ENCODE measurements around the gene CCR7.

DNA sequence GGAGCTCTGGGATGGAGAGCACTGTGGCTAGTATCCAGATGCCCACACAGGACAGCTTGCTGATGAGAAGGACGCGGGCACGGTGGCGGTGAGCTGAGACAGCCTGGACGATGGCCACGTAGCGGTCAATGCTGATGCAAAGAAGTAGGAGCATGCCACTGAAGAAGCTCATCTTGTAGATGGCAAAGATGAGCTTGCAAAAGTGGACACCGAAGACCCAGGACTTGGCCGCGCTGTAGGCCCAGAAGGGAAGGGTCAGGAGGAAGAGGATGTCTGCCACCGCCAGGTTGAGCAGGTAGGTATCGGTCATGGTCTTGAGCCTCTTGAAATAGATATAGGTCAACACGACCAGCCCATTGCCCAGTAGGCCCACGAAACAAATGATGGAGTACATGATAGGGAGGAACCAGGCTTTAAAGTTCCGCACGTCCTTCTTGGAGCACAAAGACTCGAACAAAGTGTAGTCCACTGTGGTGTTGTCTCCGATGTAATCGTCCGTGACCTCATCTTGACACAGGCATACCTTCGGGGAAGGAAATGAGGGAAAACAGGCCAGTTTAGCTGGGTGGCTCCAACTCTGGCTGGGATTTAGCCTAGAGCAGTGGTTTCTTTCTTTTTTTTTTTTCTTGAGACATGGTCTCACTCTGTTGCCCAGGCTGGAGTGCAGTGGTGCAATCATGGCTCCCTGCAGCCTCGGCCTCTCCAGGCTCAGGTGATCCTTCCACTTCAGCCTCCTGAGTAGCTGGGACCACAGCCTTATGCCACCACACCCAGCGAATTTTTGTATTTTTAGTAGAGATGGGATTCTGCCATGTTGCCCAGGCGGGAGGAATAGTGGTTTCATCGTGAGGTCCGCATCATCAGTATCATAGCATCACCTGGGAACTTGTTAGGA is 9.7 kb downstream of the CCR7 start:
- TF ChIP-seq, protein P1, sequence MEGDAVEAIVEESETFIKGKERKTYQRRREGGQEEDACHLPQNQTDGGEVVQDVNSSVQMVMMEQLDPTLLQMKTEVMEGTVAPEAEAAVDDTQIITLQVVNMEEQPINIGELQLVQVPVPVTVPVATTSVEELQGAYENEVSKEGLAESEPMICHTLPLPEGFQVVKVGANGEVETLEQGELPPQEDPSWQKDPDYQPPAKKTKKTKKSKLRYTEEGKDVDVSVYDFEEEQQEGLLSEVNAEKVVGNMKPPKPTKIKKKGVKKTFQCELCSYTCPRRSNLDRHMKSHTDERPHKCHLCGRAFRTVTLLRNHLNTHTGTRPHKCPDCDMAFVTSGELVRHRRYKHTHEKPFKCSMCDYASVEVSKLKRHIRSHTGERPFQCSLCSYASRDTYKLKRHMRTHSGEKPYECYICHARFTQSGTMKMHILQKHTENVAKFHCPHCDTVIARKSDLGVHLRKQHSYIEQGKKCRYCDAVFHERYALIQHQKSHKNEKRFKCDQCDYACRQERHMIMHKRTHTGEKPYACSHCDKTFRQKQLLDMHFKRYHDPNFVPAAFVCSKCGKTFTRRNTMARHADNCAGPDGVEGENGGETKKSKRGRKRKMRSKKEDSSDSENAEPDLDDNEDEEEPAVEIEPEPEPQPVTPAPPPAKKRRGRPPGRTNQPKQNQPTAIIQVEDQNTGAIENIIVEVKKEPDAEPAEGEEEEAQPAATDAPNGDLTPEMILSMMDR (IDR thresholded peaks at IDR 0.05; ENCODE audit: insufficient read depth, low read length), result no peak
- TF ChIP-seq, protein P2, sequence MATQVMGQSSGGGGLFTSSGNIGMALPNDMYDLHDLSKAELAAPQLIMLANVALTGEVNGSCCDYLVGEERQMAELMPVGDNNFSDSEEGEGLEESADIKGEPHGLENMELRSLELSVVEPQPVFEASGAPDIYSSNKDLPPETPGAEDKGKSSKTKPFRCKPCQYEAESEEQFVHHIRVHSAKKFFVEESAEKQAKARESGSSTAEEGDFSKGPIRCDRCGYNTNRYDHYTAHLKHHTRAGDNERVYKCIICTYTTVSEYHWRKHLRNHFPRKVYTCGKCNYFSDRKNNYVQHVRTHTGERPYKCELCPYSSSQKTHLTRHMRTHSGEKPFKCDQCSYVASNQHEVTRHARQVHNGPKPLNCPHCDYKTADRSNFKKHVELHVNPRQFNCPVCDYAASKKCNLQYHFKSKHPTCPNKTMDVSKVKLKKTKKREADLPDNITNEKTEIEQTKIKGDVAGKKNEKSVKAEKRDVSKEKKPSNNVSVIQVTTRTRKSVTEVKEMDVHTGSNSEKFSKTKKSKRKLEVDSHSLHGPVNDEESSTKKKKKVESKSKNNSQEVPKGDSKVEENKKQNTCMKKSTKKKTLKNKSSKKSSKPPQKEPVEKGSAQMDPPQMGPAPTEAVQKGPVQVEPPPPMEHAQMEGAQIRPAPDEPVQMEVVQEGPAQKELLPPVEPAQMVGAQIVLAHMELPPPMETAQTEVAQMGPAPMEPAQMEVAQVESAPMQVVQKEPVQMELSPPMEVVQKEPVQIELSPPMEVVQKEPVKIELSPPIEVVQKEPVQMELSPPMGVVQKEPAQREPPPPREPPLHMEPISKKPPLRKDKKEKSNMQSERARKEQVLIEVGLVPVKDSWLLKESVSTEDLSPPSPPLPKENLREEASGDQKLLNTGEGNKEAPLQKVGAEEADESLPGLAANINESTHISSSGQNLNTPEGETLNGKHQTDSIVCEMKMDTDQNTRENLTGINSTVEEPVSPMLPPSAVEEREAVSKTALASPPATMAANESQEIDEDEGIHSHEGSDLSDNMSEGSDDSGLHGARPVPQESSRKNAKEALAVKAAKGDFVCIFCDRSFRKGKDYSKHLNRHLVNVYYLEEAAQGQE (IDR thresholded peaks at IDR 0.05; ENCODE audit: insufficient replicate concordance, low read depth), result no peak
- TF ChIP-seq SPI1 (IDR thresholded peaks at IDR 0.05; ENCODE audit: borderline replicate concordance, low read depth) (no peak), POLR2AphosphoS5 (IDR thresholded peaks at IDR 0.05; ENCODE audit: low read depth) (no peak), GABPA (IDR thresholded peaks at IDR 0.05; ENCODE audit: low read depth) (no peak)

All from HL-60 (cell line).